Measurements from ENCODE around the gene GPR17.

DNA sequence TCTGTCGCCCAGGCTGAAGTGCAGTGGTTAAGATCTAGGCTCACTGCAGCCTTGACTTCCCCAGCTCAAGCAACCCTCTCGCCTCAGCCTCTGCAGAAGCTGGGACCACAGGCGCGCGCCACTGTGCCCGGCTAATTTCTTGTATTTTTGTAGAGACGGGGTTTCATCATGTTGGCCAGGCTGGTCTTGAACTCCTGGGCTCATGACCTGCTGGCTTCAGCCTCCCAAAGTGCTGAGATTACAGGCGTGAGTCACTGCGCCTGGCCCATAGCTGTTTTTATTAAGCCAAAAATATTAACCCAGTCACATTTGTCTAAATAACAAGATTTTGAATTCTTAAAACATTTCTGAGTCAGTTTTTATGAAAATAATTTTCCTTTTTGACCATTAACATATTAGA lies 49.0 kb downstream of the GPR17 start:
- TF ChIP-seq, protein P1, sequence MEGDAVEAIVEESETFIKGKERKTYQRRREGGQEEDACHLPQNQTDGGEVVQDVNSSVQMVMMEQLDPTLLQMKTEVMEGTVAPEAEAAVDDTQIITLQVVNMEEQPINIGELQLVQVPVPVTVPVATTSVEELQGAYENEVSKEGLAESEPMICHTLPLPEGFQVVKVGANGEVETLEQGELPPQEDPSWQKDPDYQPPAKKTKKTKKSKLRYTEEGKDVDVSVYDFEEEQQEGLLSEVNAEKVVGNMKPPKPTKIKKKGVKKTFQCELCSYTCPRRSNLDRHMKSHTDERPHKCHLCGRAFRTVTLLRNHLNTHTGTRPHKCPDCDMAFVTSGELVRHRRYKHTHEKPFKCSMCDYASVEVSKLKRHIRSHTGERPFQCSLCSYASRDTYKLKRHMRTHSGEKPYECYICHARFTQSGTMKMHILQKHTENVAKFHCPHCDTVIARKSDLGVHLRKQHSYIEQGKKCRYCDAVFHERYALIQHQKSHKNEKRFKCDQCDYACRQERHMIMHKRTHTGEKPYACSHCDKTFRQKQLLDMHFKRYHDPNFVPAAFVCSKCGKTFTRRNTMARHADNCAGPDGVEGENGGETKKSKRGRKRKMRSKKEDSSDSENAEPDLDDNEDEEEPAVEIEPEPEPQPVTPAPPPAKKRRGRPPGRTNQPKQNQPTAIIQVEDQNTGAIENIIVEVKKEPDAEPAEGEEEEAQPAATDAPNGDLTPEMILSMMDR (IDR thresholded peaks at IDR 0.05; ENCODE audit: poor library complexity) = no peak
- no peak for TF ChIP-seq EZH2phosphoT487 (IDR thresholded peaks at IDR 0.05; ENCODE audit: low read depth, severe bottlenecking, unreplicated experiment)
- TF ChIP-seq EZH2 (IDR thresholded peaks at IDR 0.05; ENCODE audit: borderline replicate concordance) = no peak
